ENCODE data around the gene TBX18.

- TF ChIP-seq CTCF (IDR thresholded peaks at IDR 0.05; ENCODE audit: low read depth, low read length, poor library complexity, severe bottlenecking) (no peak), EZH2phosphoT487 (IDR thresholded peaks at IDR 0.05; ENCODE audit: borderline replicate concordance, low read length) (no peak)
These were observed 40.7 kb upstream of the TBX18 start for GRCh38 chr6:84805145-84805544.
